Hepatocyte (in vitro differentiated cells): Measurements from ENCODE around the gene ABI3.

ENCODE experiments used
- CTCF ChIP-seq: fragments of 200-600 bp; sonication (generic); IDR thresholded peaks from 2 replicates; pipeline ENCODE4 v1.5.1; 2016; ENCODE audit warnings: antibody characterized with exemption, mild to moderate bottlenecking; ENCODE audit not compliant: poor library complexity
- EZH2 ChIP-seq: fragments of 200-600 bp; sonication (generic); IDR thresholded peaks from 2 replicates; pipeline ENCODE4 v1.6.1; 2016; ENCODE audit warnings: antibody characterized with exemption, mild to moderate bottlenecking, borderline replicate concordance

GRCh38 chr17:49254066-49254465, 43.6 kb downstream of the ABI3 start:
- TF ChIP-seq CTCF: no peak
- no peak for TF ChIP-seq EZH2
